H9 (cell line): ENCODE results near the gene ARMC2. TPM values are rescaled to one million over a fixed set of nuclear protein-coding genes. Genes with fewer than 3 reads are reported as not detected.

Experiments
- DNase-seq: peaks from one replicate; pipeline ENCODE4 v3.0.0-alpha.2; 2017
- H2AFZ ChIP-seq: one replicate; pipeline ENCODE4 v1.6.1; 2013; ENCODE audit warnings: mild to moderate bottlenecking, low read length, control low read depth, moderate library complexity
- H2AK5ac ChIP-seq: 2 replicates; pipeline ENCODE4 v1.6.1; 2013; ENCODE audit warnings: low read length, control low read depth, mixed read lengths; ENCODE audit not compliant: insufficient read length
- H2BK120ac ChIP-seq: one replicate; pipeline ENCODE4 v1.6.1; 2013; ENCODE audit warnings: low read depth, mild to moderate bottlenecking, low read length, control low read depth, inconsistent platforms; ENCODE audit not compliant: poor library complexity, severe bottlenecking
- H2BK12ac ChIP-seq: 2 replicates; pipeline ENCODE4 v1.6.1; 2013; ENCODE audit warnings: low read length, control low read depth, mixed read lengths, low read depth; ENCODE audit not compliant: insufficient read length
- H2BK15ac ChIP-seq: 2 replicates; pipeline ENCODE4 v1.6.1; 2013; ENCODE audit warnings: low read depth, low read length, control low read depth
- H2BK20ac ChIP-seq: one replicate; pipeline ENCODE4 v1.6.1; 2013; ENCODE audit warnings: low read depth, mild to moderate bottlenecking, low read length, control low read depth, inconsistent platforms; ENCODE audit not compliant: poor library complexity, severe bottlenecking
- H2BK5ac ChIP-seq: 2 replicates; pipeline ENCODE4 v1.6.1; 2013; ENCODE audit warnings: low read length, control low read depth, mixed read lengths; ENCODE audit not compliant: insufficient read length
- H3K14ac ChIP-seq: 2 replicates; pipeline ENCODE4 v1.6.1; 2013; ENCODE audit warnings: low read length, control low read depth; ENCODE audit not compliant: insufficient read depth
- H3K18ac ChIP-seq: 2 replicates; pipeline ENCODE4 v1.6.1; 2013; ENCODE audit warnings: low read depth, mild to moderate bottlenecking, mixed read lengths, low read length, control low read depth; ENCODE audit not compliant: insufficient read length
- H3K23ac ChIP-seq: 2 replicates; pipeline ENCODE4 v1.6.1; 2013; ENCODE audit warnings: low read length, control low read depth, mixed read lengths, low read depth; ENCODE audit not compliant: insufficient read length
- H3K23me2 ChIP-seq: 2 replicates; pipeline ENCODE4 v1.6.1; 2013; ENCODE audit warnings: low read depth, mild to moderate bottlenecking, mixed read lengths, low read length, control low read depth; ENCODE audit not compliant: insufficient read length, poor library complexity, severe bottlenecking
- H3K27ac ChIP-seq: 2 replicates; pipeline ENCODE4 v1.5.1; 2013; ENCODE audit warnings: low read length, control low read depth, mixed read lengths, low read depth; ENCODE audit not compliant: insufficient read length
- H3K27me3 ChIP-seq: 2 replicates; pipeline ENCODE4 v1.6.1; 2013; ENCODE audit warnings: low read length, control low read depth, inconsistent platforms; ENCODE audit not compliant: insufficient read depth
- H3K4ac ChIP-seq: 2 replicates; pipeline ENCODE4 v1.6.1; 2013; ENCODE audit warnings: low read depth, mild to moderate bottlenecking, control low read depth, inconsistent platforms, low read length, moderate library complexity
- H3K4me1 ChIP-seq: 2 replicates; pipeline ENCODE4 v1.6.1; 2013; ENCODE audit warnings: low read length, control low read depth, inconsistent platforms; ENCODE audit not compliant: insufficient read depth
- H3K4me2 ChIP-seq: 2 replicates; pipeline ENCODE4 v1.6.1; 2013; ENCODE audit warnings: low read length, control low read depth, mixed read lengths; ENCODE audit not compliant: insufficient read length, insufficient read depth
- H3K56ac ChIP-seq: 2 replicates; pipeline ENCODE4 v1.6.1; 2013; ENCODE audit warnings: low read depth, mild to moderate bottlenecking, mixed read lengths, low read length, control low read depth; ENCODE audit not compliant: insufficient read length
- H3K79me1 ChIP-seq: 2 replicates; pipeline ENCODE4 v1.6.1; 2013; ENCODE audit warnings: low read depth, mild to moderate bottlenecking, moderate library complexity, low read length, control low read depth, inconsistent platforms; ENCODE audit not compliant: insufficient read depth, poor library complexity, severe bottlenecking
- H3K79me2 ChIP-seq: 2 replicates; pipeline ENCODE4 v1.6.1; 2013; ENCODE audit warnings: low read length, control low read depth, inconsistent platforms; ENCODE audit not compliant: insufficient read depth
- H3K9ac ChIP-seq: 2 replicates; pipeline ENCODE4 v1.6.1; 2013; ENCODE audit warnings: low read length, control low read depth, mixed read lengths; ENCODE audit not compliant: insufficient read length; ENCODE audit errors: extremely low read depth
- H3K9me3 ChIP-seq: one replicate; pipeline ENCODE4 v1.6.1; 2013; ENCODE audit warnings: low read depth, low read length, inconsistent platforms; ENCODE audit not compliant: control insufficient read depth
- H3T11ph ChIP-seq: one replicate; pipeline ENCODE4 v1.6.1; 2013; ENCODE audit warnings: mild to moderate bottlenecking, low read length, control low read depth, inconsistent platforms
- H4K20me1 ChIP-seq: one replicate; pipeline ENCODE4 v1.6.1; 2013; ENCODE audit not compliant: control insufficient read depth, insufficient read length, insufficient read depth
- H4K5ac ChIP-seq: 2 replicates; pipeline ENCODE4 v1.6.1; 2013; ENCODE audit warnings: low read depth, mild to moderate bottlenecking, mixed read lengths, low read length, control low read depth; ENCODE audit not compliant: insufficient read length
- H4K8ac ChIP-seq: replicated peaks from 2 replicates; pipeline ENCODE4 v1.6.1; 2013; ENCODE audit warnings: low read length, control low read depth, mixed read lengths, low read depth; ENCODE audit not compliant: insufficient read length
- H4K91ac ChIP-seq: 2 replicates; pipeline ENCODE4 v1.6.1; 2013; ENCODE audit warnings: low read depth, mild to moderate bottlenecking, moderate library complexity, mixed read lengths, low read length, control low read depth; ENCODE audit not compliant: insufficient read length
- H3K27ac Mint-ChIP-seq, 3 experiments: 2 replicates in 2 of 3; 3 replicates in 1 of 3; pipeline ENCODE4 v1.8.0; 2020 to 2021; ENCODE audit warnings: mixed read lengths in 3 of 3, mild to moderate bottlenecking in 1 of 3, moderate library complexity in 1 of 3
- H3K27me3 Mint-ChIP-seq: 2 replicates; pipeline ENCODE4 v1.8.0; 2021; ENCODE audit warnings: low read depth, mild to moderate bottlenecking, moderate library complexity, mixed read lengths
- H3K36me3 Mint-ChIP-seq, 3 experiments: 2 replicates in 2 of 3; 3 replicates in 1 of 3; pipeline ENCODE4 v1.8.0; 2020 to 2021; ENCODE audit warnings: low read depth in 3 of 3, mixed read lengths in 3 of 3; ENCODE audit not compliant: insufficient read depth in 1 of 3
- H3K4me1 Mint-ChIP-seq, 2 experiments: 2 replicates each; pipeline ENCODE4 v1.8.0; 2020; ENCODE audit warnings: mixed read lengths in 2 of 2
- H3K4me3 Mint-ChIP-seq, 2 experiments: 2 replicates in 1 of 2; 3 replicates in 1 of 2; pipeline ENCODE4 v1.8.0; 2020 to 2021; ENCODE audit warnings: mild to moderate bottlenecking in 2 of 2, mixed read lengths in 2 of 2, moderate library complexity in 1 of 2
- H3K9me3 Mint-ChIP-seq, 2 experiments: 2 replicates in 1 of 2; 3 replicates in 1 of 2; pipeline ENCODE4 v1.8.0; 2020; ENCODE audit warnings: mild to moderate bottlenecking in 2 of 2, mixed read lengths in 2 of 2, moderate library complexity in 1 of 2
- WGBS: extraction: QIAGEN DNeasy Blood & Tissue Kit; methylation state at CpG from one replicate; pipeline ENCODE4 v1.1.7; 2013; ENCODE audit warnings: missing lambda C conversion rate, low lambda C conversion rate, mixed read lengths; ENCODE audit not compliant: insufficient read length; ENCODE audit errors: extremely low coverage; 5-methylcytosine and 5-hydroxymethylcytosine counted together
- total RNA-seq: library from RNA; stranded (reverse); gene quantifications from 2 replicates; pipeline ENCODE4 v1.2.1, GENCODE V29; 2021
- TF ChIP-seq, protein P1 (sequence below): fragments of 200-600 bp; sonication (generic); conservative IDR thresholded peaks from 3 replicates; pipeline ENCODE4 v1.8.0; 2021; ENCODE audit warnings: antibody characterized with exemption, mild to moderate bottlenecking

ARMC2 gene
- total RNA-seq, 1 experiment from 2014 or later: 2.8 TPM

DNA sequence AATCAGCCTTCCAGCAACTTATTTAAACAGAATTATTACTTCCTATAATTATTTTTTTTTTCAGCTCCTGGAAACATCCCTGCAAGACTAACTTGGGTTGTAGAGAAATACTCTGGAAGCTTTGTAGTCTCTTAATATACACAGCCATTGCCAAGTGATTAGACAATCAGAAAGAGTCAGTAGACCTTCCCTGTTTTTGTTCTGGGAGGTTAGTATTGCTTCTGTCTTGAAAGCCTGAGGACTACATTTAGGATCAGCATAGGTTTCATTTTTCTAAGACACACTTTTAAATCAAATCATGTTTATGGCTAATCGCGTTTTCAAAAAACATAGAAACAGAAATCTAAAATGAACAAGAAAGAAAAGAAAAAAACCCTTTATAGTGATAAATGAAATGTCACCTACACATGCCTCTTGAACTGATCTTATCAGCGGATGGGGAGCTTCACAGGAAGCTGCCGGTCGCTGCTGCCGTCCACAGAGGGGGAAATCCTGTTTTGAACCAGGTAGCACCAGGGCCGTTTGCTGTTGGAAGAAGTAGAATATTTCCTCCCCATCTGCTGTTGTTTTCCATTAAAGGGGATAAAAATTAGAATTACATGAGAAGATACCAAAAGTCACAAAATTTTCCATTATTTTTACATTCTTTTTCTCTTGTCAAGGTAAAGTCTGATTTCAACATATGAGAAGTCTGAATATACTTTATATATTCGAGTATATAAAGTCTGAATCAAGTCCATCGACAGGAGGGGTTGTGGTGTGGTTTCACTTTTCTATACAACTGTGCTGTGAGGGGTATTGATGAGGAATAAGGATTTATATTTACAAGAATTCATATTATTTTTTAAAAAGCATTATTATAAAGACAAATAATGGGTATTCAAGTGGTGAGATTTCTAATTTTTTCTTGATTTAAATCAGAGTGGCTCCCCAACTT is 94.6 kb downstream of the ARMC2 start:
- H2BK5ac ChIP-seq: no peak overlapping the region
- TF ChIP-seq, protein P1, sequence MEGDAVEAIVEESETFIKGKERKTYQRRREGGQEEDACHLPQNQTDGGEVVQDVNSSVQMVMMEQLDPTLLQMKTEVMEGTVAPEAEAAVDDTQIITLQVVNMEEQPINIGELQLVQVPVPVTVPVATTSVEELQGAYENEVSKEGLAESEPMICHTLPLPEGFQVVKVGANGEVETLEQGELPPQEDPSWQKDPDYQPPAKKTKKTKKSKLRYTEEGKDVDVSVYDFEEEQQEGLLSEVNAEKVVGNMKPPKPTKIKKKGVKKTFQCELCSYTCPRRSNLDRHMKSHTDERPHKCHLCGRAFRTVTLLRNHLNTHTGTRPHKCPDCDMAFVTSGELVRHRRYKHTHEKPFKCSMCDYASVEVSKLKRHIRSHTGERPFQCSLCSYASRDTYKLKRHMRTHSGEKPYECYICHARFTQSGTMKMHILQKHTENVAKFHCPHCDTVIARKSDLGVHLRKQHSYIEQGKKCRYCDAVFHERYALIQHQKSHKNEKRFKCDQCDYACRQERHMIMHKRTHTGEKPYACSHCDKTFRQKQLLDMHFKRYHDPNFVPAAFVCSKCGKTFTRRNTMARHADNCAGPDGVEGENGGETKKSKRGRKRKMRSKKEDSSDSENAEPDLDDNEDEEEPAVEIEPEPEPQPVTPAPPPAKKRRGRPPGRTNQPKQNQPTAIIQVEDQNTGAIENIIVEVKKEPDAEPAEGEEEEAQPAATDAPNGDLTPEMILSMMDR: no peak
- H2BK12ac ChIP-seq: no peak overlapping the region
- no CpG with 5 or more reads among the region's 9 CpGs for WGBS
- H3K23me2 ChIP-seq: no peaks in the 10 kb centered on the region
- no peak overlapping the region for H3K4me3 Mint-ChIP-seq
- no peak overlapping the region for H3T11ph ChIP-seq
- no peak overlapping the region for H3K9ac ChIP-seq
- H3K56ac ChIP-seq: no peak overlapping the region
- H4K20me1 ChIP-seq: no peaks in the 10 kb centered on the region
- H2BK15ac ChIP-seq: no peak overlapping the region
- no peak overlapping the region for H3K4ac ChIP-seq
- H4K8ac ChIP-seq: no peak overlapping the region
- H3K14ac ChIP-seq: no peak overlapping the region
- H2BK120ac ChIP-seq: no peak overlapping the region
- no peak overlapping the region for H2AFZ ChIP-seq
- H3K27ac Mint-ChIP-seq: no peak overlapping the region
- peaks cover 2% of the 10 kb centered on the region for H3K27me3 Mint-ChIP-seq
- H2BK20ac ChIP-seq: no peak overlapping the region
- H3K4me1 Mint-ChIP-seq: peaks cover 14 to 22% of the 10 kb centered on the region in 2 experiments
- peaks cover 2 to 5% (median 4%) of the 10 kb centered on the region in 3 experiments; a peak in 4 of 7 replicates for H3K36me3 Mint-ChIP-seq
- H3K4me1 ChIP-seq: peaks cover 2% of the 10 kb centered on the region; the same call in 1 of the 2 replicates
- no peak overlapping the region for H3K23ac ChIP-seq
- H4K5ac ChIP-seq: no peak overlapping the region
- no peaks in the 10 kb centered on the region for H3K79me1 ChIP-seq
- H3K27ac ChIP-seq: no peak overlapping the region
- peaks cover 0 to 2% of the 10 kb centered on the region in 2 experiments; a peak in 2 of 5 replicates for H3K9me3 Mint-ChIP-seq
- DNase-seq: no peak
- no peaks in the 10 kb centered on the region; the same call in 1 of the 2 replicates for H3K27me3 ChIP-seq
- H3K4me2 ChIP-seq: no peak overlapping the region
- H3K9me3 ChIP-seq: no peaks in the 10 kb centered on the region
- no peaks in the 10 kb centered on the region for H3K79me2 ChIP-seq
- H2AK5ac ChIP-seq: no peak overlapping the region
- H3K18ac ChIP-seq: no peak overlapping the region
- no peak overlapping the region for H4K91ac ChIP-seq
